SK-N-MC (cell line): ENCODE measurements around the gene OPRL1.
"Not testable (repeated sequence)": the region's sequence is repeated elsewhere in the genome, so short reads cannot be mapped to it uniquely, and the experiment has no call there.

ENCODE experiments used
- DNase-seq: peaks from one replicate; pipeline ENCODE4 v3.0.0-alpha.2; 2011; ENCODE audit warnings: low read depth, low spot score
- H3K27ac ChIP-seq: fragments of 200-600 bp; sonication (generic); 2 replicates; pipeline ENCODE4 v1.5.1; 2016; ENCODE audit warnings: mixed run types
- H3K36me3 ChIP-seq: fragments of 200-600 bp; sonication (generic); 2 replicates; pipeline ENCODE4 v1.6.1; 2017; ENCODE audit warnings: antibody characterized with exemption, low read length, mixed read lengths; ENCODE audit not compliant: insufficient read depth
- H3K4me3 ChIP-seq: fragments of 200-600 bp; sonication (generic); 2 replicates; pipeline ENCODE4 v1.5.1; 2016
- H3K9ac ChIP-seq: fragments of 200-600 bp; sonication (generic); 2 replicates; pipeline ENCODE4 v1.8.0; 2017; ENCODE audit warnings: mixed run types, mixed read lengths; ENCODE audit not compliant: insufficient read length
- H3K9me3 ChIP-seq: fragments of 200-600 bp; sonication (generic); 2 replicates; pipeline ENCODE4 v1.6.1; 2017; ENCODE audit warnings: low read depth, mild to moderate bottlenecking, antibody characterized with exemption, low read length, moderate library complexity, mixed read lengths
- EZH2 ChIP-seq: fragments of 200-600 bp; sonication (generic); IDR thresholded peaks from one replicate; pipeline ENCODE4 v1.6.1; 2017; ENCODE audit warnings: antibody characterized with exemption
- FOXP2 ChIP-seq: optimal IDR thresholded peaks from 2 replicates; pipeline ENCODE3; 2011; ENCODE audit warnings: mild to moderate bottlenecking, moderate library complexity; ENCODE audit not compliant: insufficient read depth; ENCODE audit errors: extremely low read length, control extremely low read depth
- POLR2AphosphoS5 ChIP-seq: IDR thresholded peaks from 2 replicates; pipeline ENCODE4 v1.6.1; 2012; ENCODE audit warnings: mild to moderate bottlenecking, low read depth, low read length, borderline replicate concordance

The OPRL1 gene

GRCh38 chr20:64133951-64134407 is 54.1 kb downstream of the OPRL1 start:
- TF ChIP-seq EZH2 (no peak), FOXP2 (no peak), POLR2AphosphoS5 (no peak)
- H3K4me3 ChIP-seq: no peak overlapping the region
- H3K9ac ChIP-seq: no peak overlapping the region
- H3K9me3 ChIP-seq: no peaks in the 10 kb centered on the region
- no peaks in the 10 kb centered on the region for H3K36me3 ChIP-seq
- no peak overlapping the region for H3K27ac ChIP-seq
- DNase-seq: no peak

- DNase-seq, H3K36me3 ChIP-seq, H3K9ac ChIP-seq, H3K4me3 ChIP-seq, H3K27ac ChIP-seq, H3K9me3 ChIP-seq: not testable (repeated sequence)
These were observed 54.9 kb downstream of the OPRL1 start for GRCh38 chr20:64134744-64135143.

- no peak for DNase-seq
- Histone ChIP-seq H3K9me3 (no peaks in the 10 kb centered on the region), H3K27ac (no peak overlapping the region), H3K36me3 (no peaks in the 10 kb centered on the region), H3K9ac (no peak overlapping the region), H3K4me3 (no peak overlapping the region)
- TF ChIP-seq FOXP2: no peak
- TF ChIP-seq EZH2: no peak
- no peak for TF ChIP-seq POLR2AphosphoS5
These were observed 56.3 kb downstream of the OPRL1 start for GRCh38 chr20:64136004-64136710.

GRCh38 chr20:64137598-64138031 is 57.7 kb downstream of the OPRL1 start:
- DNase-seq: no peak
- H3K4me3 ChIP-seq: no peak overlapping the region
- no peak overlapping the region for H3K27ac ChIP-seq
- no peaks in the 10 kb centered on the region for H3K9me3 ChIP-seq
- TF ChIP-seq FOXP2 (no peak), POLR2AphosphoS5 (no peak), EZH2 (no peak)
- H3K36me3 ChIP-seq: no peaks in the 10 kb centered on the region
- H3K9ac ChIP-seq: no peak overlapping the region

- no peak overlapping the region for H3K27ac ChIP-seq
- DNase-seq: no peak
- no peak overlapping the region for H3K4me3 ChIP-seq
- no peak for TF ChIP-seq POLR2AphosphoS5
- no peak for TF ChIP-seq FOXP2
- no peak for TF ChIP-seq EZH2
- no peaks in the 10 kb centered on the region for H3K9me3 ChIP-seq
- no peaks in the 10 kb centered on the region for H3K36me3 ChIP-seq
- H3K9ac ChIP-seq: no peak overlapping the region
These were observed 58.5 kb downstream of the OPRL1 start for GRCh38 chr20:64138276-64138815.

GRCh38 chr20:64139199-64140060 is 59.5 kb downstream of the OPRL1 start:
- no peak overlapping the region for H3K9ac ChIP-seq
- DNase-seq: no peak
- H3K36me3 ChIP-seq: no peaks in the 10 kb centered on the region
- H3K4me3 ChIP-seq: no peak overlapping the region
- H3K27ac ChIP-seq: no peak overlapping the region
- TF ChIP-seq EZH2: no peak
- no peak for TF ChIP-seq FOXP2
- TF ChIP-seq POLR2AphosphoS5: no peak
- H3K9me3 ChIP-seq: no peaks in the 10 kb centered on the region

GRCh38 chr20:64140061-64140931 is 60.4 kb downstream of the OPRL1 start:
- no peaks in the 10 kb centered on the region for H3K36me3 ChIP-seq
- no peak overlapping the region for H3K9ac ChIP-seq
- H3K4me3 ChIP-seq: no peak overlapping the region
- DNase-seq: no peak
- TF ChIP-seq FOXP2 (no peak), POLR2AphosphoS5 (no peak), EZH2 (no peak)
- no peak overlapping the region for H3K27ac ChIP-seq
- no peaks in the 10 kb centered on the region for H3K9me3 ChIP-seq

GRCh38 chr20:64140956-64141355 is 61.1 kb downstream of the OPRL1 start:
- no peak overlapping the region for H3K4me3 ChIP-seq
- H3K9me3 ChIP-seq: no peaks in the 10 kb centered on the region
- TF ChIP-seq POLR2AphosphoS5 (no peak), FOXP2 (no peak), EZH2 (no peak)
- DNase-seq: no peak
- no peak overlapping the region for H3K9ac ChIP-seq
- H3K27ac ChIP-seq: no peak overlapping the region
- no peaks in the 10 kb centered on the region for H3K36me3 ChIP-seq
